ENCODE measurements around the gene PXMP4. TPM values are rescaled to one million over a fixed set of nuclear protein-coding genes. Genes with fewer than 3 reads are reported as not detected.

The PXMP4 gene
- polyA plus RNA-seq, 1 donor (not counting 4 experiments of a cell fraction or from before 2014, with no cell fraction given): 3.2 TPM

GRCh38 chr20:33703498-33704137 is 16.5 kb downstream of the PXMP4 start:
- Histone ChIP-seq H3K79me2 (ENCODE audit: control insufficient read depth, insufficient read depth, low read length) (no peaks in the 10 kb centered on the region), H3K9me1 (ENCODE audit: control insufficient read depth, extremely low read depth, insufficient read depth, low read length) (no peaks in the 10 kb centered on the region), H3K4me2 (ENCODE audit: control insufficient read depth, extremely low read depth, insufficient read depth, low read depth, low read length) (no peak overlapping the region), H3K4me1 (ENCODE audit: control insufficient read depth, extremely low read depth, insufficient read depth, low read length) (no peaks in the 10 kb centered on the region), H3K9ac (ENCODE audit: control insufficient read depth, extremely low read depth, insufficient read depth, low read length) (no peak overlapping the region), H3K36me3 (ENCODE audit: control insufficient read depth in 2 of 2, extremely low read depth in 1 of 2, insufficient read depth in 2 of 2, low read length in 2 of 2) (peaks cover 0 to 5% of the 10 kb centered on the region in 2 experiments), H3K4me3 (ENCODE audit: control insufficient read depth in 2 of 3, extremely low read depth in 1 of 3, insufficient read depth in 2 of 3, low read depth in 1 of 3, low read length in 3 of 3) (no peak overlapping the region), H2AFZ (ENCODE audit: control insufficient read depth, low read length) (no peak overlapping the region), H3K9me3 (ENCODE audit: control insufficient read depth, low read depth, low read length) (no peaks in the 10 kb centered on the region), H4K20me1 (ENCODE audit: control insufficient read depth, extremely low read depth, insufficient read depth, low read length) (no peaks in the 10 kb centered on the region), H3K27ac (ENCODE audit: control insufficient read depth, insufficient read depth, low read length) (no peak overlapping the region), H3K27me3 (ENCODE audit: control insufficient read depth, extremely low read depth, insufficient read depth, low read length) (no peaks in the 10 kb centered on the region)
- TF ChIP-seq EZH2 (IDR thresholded peaks at IDR 0.05; ENCODE audit: low read length): no peak
- no peak for TF ChIP-seq CTCF (optimal IDR thresholded peaks at IDR 0.05 in 1 of 3, IDR thresholded peaks at IDR 0.05 in 1 of 3, conservative IDR thresholded peaks at IDR 0.05 in 1 of 3; ENCODE audit: extremely low read depth in 1 of 3, insufficient read depth in 2 of 3, low read length in 3 of 3)
- dilution Hi-C loops (cut with MboI; ENCODE audit: extremely low pct_ligation_motif_present, low sequenced_read_pairs): no loop called here
- no peak for DNase-seq (ENCODE audit: low read depth, low spot score)
- FAIRE-seq: no peak

- H3K9me1 ChIP-seq (ENCODE audit: control insufficient read depth, extremely low read depth, insufficient read depth, low read length): no peaks in the 10 kb centered on the region
- no peaks in the 10 kb centered on the region for H3K27me3 ChIP-seq (ENCODE audit: control insufficient read depth, extremely low read depth, insufficient read depth, low read length)
- H3K4me1 ChIP-seq (ENCODE audit: control insufficient read depth, extremely low read depth, insufficient read depth, low read length): no peaks in the 10 kb centered on the region
- dilution Hi-C loops (cut with MboI; ENCODE audit: extremely low pct_ligation_motif_present, low sequenced_read_pairs): no loop called here
- DNase-seq (ENCODE audit: low read depth, low spot score): no peak
- H2AFZ ChIP-seq (ENCODE audit: control insufficient read depth, low read length): no peak overlapping the region
- TF ChIP-seq EZH2 (IDR thresholded peaks at IDR 0.05; ENCODE audit: low read length) (no peak), CTCF (optimal IDR thresholded peaks at IDR 0.05 in 1 of 3, IDR thresholded peaks at IDR 0.05 in 1 of 3, conservative IDR thresholded peaks at IDR 0.05 in 1 of 3; ENCODE audit: extremely low read depth in 1 of 3, insufficient read depth in 2 of 3, low read length in 3 of 3) (no peak)
- no peaks in the 10 kb centered on the region for H3K79me2 ChIP-seq (ENCODE audit: control insufficient read depth, insufficient read depth, low read length)
- H3K9ac ChIP-seq (ENCODE audit: control insufficient read depth, extremely low read depth, insufficient read depth, low read length): no peak overlapping the region
- peaks cover 0 to 5% of the 10 kb centered on the region in 2 experiments for H3K36me3 ChIP-seq (ENCODE audit: control insufficient read depth in 2 of 2, extremely low read depth in 1 of 2, insufficient read depth in 2 of 2, low read length in 2 of 2)
- no peak overlapping the region for H3K4me3 ChIP-seq (ENCODE audit: control insufficient read depth in 2 of 3, extremely low read depth in 1 of 3, insufficient read depth in 2 of 3, low read depth in 1 of 3, low read length in 3 of 3)
- no peaks in the 10 kb centered on the region for H3K9me3 ChIP-seq (ENCODE audit: control insufficient read depth, low read depth, low read length)
- H3K27ac ChIP-seq (ENCODE audit: control insufficient read depth, insufficient read depth, low read length): no peak overlapping the region
- no peak overlapping the region for H3K4me2 ChIP-seq (ENCODE audit: control insufficient read depth, extremely low read depth, insufficient read depth, low read depth, low read length)
- no peak for FAIRE-seq
- no peaks in the 10 kb centered on the region for H4K20me1 ChIP-seq (ENCODE audit: control insufficient read depth, extremely low read depth, insufficient read depth, low read length)
Observed at GRCh38 chr20:33702861-33703260, 17.2 kb downstream of the PXMP4 start.
